ENCODE results near the gene RAD51D.
A peak's percentile ranks its signal among the peaks of the same experiment; 100 is the strongest.

Gene RAD51D

GRCh38 chr17:35119370-35120165, at the start of gene RAD51D (continued):
- TF ChIP-seq ZNF518A (tag by site-specific recombination; conservative IDR thresholded peaks at IDR 0.05; ENCODE audit: low read depth), result no peak
- no peak for TF ChIP-seq ZNF350 (tag by site-specific recombination; IDR thresholded peaks at IDR 0.05)
- TF ChIP-seq ZNF146 (tag by site-specific recombination; IDR thresholded peaks at IDR 0.05), result no peak
- TF ChIP-seq, protein P1, sequence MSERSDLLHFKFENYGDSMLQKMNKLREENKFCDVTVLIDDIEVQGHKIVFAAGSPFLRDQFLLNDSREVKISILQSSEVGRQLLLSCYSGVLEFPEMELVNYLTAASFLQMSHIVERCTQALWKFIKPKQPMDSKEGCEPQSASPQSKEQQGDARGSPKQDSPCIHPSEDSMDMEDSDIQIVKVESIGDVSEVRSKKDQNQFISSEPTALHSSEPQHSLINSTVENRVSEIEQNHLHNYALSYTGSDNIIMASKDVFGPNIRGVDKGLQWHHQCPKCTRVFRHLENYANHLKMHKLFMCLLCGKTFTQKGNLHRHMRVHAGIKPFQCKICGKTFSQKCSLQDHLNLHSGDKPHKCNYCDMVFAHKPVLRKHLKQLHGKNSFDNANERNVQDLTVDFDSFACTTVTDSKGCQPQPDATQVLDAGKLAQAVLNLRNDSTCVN (tag by site-specific recombination; optimal IDR thresholded peaks at IDR 0.05), result peak; percentile 83
- TF ChIP-seq, protein P2, sequence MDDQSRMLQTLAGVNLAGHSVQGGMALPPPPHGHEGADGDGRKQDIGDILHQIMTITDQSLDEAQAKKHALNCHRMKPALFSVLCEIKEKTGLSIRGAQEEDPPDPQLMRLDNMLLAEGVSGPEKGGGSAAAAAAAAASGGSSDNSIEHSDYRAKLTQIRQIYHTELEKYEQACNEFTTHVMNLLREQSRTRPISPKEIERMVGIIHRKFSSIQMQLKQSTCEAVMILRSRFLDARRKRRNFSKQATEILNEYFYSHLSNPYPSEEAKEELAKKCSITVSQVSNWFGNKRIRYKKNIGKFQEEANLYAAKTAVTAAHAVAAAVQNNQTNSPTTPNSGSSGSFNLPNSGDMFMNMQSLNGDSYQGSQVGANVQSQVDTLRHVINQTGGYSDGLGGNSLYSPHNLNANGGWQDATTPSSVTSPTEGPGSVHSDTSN (CRISPR knock-in tag; IDR thresholded peaks at IDR 0.05), result peak; percentile 86; the same call in 1 of the 2 replicates
- TF ChIP-seq, protein P3, sequence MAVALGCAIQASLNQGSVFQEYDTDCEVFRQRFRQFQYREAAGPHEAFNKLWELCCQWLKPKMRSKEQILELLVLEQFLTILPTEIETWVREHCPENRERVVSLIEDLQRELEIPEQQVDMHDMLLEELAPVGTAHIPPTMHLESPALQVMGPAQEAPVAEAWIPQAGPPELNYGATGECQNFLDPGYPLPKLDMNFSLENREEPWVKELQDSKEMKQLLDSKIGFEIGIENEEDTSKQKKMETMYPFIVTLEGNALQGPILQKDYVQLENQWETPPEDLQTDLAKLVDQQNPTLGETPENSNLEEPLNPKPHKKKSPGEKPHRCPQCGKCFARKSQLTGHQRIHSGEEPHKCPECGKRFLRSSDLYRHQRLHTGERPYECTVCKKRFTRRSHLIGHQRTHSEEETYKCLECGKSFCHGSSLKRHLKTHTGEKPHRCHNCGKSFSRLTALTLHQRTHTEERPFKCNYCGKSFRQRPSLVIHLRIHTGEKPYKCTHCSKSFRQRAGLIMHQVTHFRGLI (tag by site-specific recombination; IDR thresholded peaks at IDR 0.05), result 0 out of 2 replicates have a peak, but pooled peaks have one; percentile 2
- 0 out of 2 replicates have a peak, but pooled peaks have one; percentile 51 for TF ChIP-seq BCL11B (tag by site-specific recombination; IDR thresholded peaks at IDR 0.05; ENCODE audit: low read depth)
- 0 out of 2 replicates have a peak, but pooled peaks have one; percentile 76 for TF ChIP-seq HOXC10 (CRISPR knock-in tag; IDR thresholded peaks at IDR 0.05)
- no peak for TF ChIP-seq ZNF488 (tag by site-specific recombination; IDR thresholded peaks at IDR 0.05)
- TF ChIP-seq TRIM28 (IDR thresholded peaks at IDR 0.05; ENCODE audit: borderline replicate concordance, low read length), result peak; percentile 56; the same call in 1 of the 2 replicates
- no peak for TF ChIP-seq ZNF155 (tag by site-specific recombination; IDR thresholded peaks at IDR 0.05)
- no peak for TF ChIP-seq OVOL3 (tag by site-specific recombination; IDR thresholded peaks at IDR 0.05)
- TF ChIP-seq SALL2 (tag by site-specific recombination; IDR thresholded peaks at IDR 0.05; ENCODE audit: borderline replicate concordance), result no peak
- no peak for TF ChIP-seq TCF7L2 (IDR thresholded peaks at IDR 0.05; ENCODE audit: borderline replicate concordance, low read depth, low read length)
- TF ChIP-seq, protein P4, sequence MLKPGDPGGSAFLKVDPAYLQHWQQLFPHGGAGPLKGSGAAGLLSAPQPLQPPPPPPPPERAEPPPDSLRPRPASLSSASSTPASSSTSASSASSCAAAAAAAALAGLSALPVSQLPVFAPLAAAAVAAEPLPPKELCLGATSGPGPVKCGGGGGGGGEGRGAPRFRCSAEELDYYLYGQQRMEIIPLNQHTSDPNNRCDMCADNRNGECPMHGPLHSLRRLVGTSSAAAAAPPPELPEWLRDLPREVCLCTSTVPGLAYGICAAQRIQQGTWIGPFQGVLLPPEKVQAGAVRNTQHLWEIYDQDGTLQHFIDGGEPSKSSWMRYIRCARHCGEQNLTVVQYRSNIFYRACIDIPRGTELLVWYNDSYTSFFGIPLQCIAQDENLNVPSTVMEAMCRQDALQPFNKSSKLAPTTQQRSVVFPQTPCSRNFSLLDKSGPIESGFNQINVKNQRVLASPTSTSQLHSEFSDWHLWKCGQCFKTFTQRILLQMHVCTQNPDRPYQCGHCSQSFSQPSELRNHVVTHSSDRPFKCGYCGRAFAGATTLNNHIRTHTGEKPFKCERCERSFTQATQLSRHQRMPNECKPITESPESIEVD (tag by site-specific recombination; IDR thresholded peaks at IDR 0.05), result no peak
- peak; percentile 89 for TF ChIP-seq ZNF660 (tag by site-specific recombination; IDR thresholded peaks at IDR 0.05)
- TF ChIP-seq ZFHX2 (tag by site-specific recombination; conservative IDR thresholded peaks at IDR 0.05), result peak; percentile 38; the same call in 1 of the 2 replicates
- no peak for TF ChIP-seq ZNF292 (tag by site-specific recombination; IDR thresholded peaks at IDR 0.05; ENCODE audit: borderline replicate concordance, low read depth)
- no peak for TF ChIP-seq ZNF639 (tag by site-specific recombination; IDR thresholded peaks at IDR 0.05)
- TF ChIP-seq, protein P5, sequence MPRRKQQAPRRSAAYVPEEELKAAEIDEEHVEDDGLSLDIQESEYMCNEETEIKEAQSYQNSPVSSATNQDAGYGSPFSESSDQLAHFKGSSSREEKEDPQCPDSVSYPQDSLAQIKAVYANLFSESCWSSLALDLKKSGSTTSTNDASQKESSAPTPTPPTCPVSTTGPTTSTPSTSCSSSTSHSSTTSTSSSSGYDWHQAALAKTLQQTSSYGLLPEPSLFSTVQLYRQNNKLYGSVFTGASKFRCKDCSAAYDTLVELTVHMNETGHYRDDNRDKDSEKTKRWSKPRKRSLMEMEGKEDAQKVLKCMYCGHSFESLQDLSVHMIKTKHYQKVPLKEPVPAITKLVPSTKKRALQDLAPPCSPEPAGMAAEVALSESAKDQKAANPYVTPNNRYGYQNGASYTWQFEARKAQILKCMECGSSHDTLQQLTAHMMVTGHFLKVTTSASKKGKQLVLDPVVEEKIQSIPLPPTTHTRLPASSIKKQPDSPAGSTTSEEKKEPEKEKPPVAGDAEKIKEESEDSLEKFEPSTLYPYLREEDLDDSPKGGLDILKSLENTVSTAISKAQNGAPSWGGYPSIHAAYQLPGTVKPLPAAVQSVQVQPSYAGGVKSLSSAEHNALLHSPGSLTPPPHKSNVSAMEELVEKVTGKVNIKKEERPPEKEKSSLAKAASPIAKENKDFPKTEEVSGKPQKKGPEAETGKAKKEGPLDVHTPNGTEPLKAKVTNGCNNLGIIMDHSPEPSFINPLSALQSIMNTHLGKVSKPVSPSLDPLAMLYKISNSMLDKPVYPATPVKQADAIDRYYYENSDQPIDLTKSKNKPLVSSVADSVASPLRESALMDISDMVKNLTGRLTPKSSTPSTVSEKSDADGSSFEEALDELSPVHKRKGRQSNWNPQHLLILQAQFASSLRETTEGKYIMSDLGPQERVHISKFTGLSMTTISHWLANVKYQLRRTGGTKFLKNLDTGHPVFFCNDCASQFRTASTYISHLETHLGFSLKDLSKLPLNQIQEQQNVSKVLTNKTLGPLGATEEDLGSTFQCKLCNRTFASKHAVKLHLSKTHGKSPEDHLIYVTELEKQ (tag by site-specific recombination; IDR thresholded peaks at IDR 0.05; ENCODE audit: borderline replicate concordance), result 0 out of 2 replicates have a peak, but pooled peaks have one; percentile 15
